ENCODE measurements around the gene OSBPL8.

OSBPL8 gene

GRCh38 chr12:76568888-76569551 lies 9.4 kb upstream of the OSBPL8 start:
- TF ChIP-seq GATA1 (IDR thresholded peaks at IDR 0.05; ENCODE audit: low read depth, low read length) (no peak), POLR2A (IDR thresholded peaks at IDR 0.05; ENCODE audit: low read length) (no peak)
- no peak for DNase-seq

DNA sequence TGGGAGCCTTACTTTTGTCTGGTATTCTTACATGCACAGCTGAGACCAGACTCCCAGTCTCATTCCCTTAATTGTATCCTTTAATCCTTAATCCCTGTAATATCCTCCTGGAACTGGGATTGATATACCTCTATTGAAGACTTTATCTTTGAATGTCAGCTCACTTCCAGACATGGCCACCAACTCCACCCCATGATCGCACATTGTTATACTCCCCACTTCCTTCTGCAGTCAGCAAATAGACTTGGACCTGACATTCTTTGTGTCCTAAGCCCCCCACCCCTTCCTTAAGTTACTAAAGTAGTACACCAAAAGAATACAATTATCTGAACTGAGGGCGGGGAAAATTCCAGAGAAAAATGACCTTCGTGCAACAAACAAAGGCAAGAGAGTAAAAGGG lies 8.6 kb upstream of the OSBPL8 start:
- DNase-seq = no peak

GRCh38 chr12:76563061-76563460 lies 3.5 kb upstream of the OSBPL8 start:
- no peak for DNase-seq
- no peak for TF ChIP-seq GATA1 (IDR thresholded peaks at IDR 0.05; ENCODE audit: low read depth, low read length)
- no peak for TF ChIP-seq POLR2A (IDR thresholded peaks at IDR 0.05; ENCODE audit: low read length)

More for the DNA sequence above, 8.6 kb upstream of the OSBPL8 start:
- TF ChIP-seq POLR2A (IDR thresholded peaks at IDR 0.05; ENCODE audit: low read length) (no peak), GATA1 (IDR thresholded peaks at IDR 0.05; ENCODE audit: low read depth, low read length) (no peak)

DNA sequence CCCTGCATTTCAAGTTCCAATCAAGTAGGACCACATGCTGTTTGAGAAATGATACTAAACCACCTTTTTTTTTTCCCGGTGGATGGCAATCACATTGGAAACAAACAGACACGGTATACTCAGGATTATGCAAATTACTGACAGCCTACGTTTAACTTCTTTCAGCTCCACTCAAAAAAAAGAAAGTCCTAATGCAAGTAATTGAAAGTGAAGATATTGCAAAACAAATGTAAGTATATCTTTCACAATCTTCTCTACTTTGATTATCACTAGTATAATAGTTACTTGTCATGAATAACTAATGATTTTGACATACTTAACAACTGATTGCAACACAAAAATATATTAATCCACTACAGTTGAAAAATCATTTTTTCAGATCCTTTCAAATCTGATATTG lies 2.6 kb upstream of the OSBPL8 start:
- TF ChIP-seq GATA1 (IDR thresholded peaks at IDR 0.05; ENCODE audit: low read depth, low read length) (no peak), POLR2A (IDR thresholded peaks at IDR 0.05; ENCODE audit: low read length) (no peak)
- DNase-seq = no peak

- TF ChIP-seq POLR2A (IDR thresholded peaks at IDR 0.05; ENCODE audit: low read length) (peak; percentile 37), GATA1 (IDR thresholded peaks at IDR 0.05; ENCODE audit: low read depth, low read length) (no peak)
- no peak for DNase-seq
Observed at GRCh38 chr12:76560086-76560491, 518 bp upstream of the OSBPL8 start.

- peak; percentile 82 to 85 for DNase-seq
- TF ChIP-seq POLR2A (IDR thresholded peaks at IDR 0.05; ENCODE audit: low read length) (no peak), GATA1 (IDR thresholded peaks at IDR 0.05; ENCODE audit: low read depth, low read length) (no peak)
Observed at GRCh38 chr12:76558684-76559399, 729 bp downstream of the OSBPL8 start.

- DNase-seq = peak in 1 of 2 experiments; percentile 9
Observed at GRCh38 chr12:76556368-76556767, 3.2 kb downstream of the OSBPL8 start.

GRCh38 chr12:76555797-76556196 lies 3.8 kb downstream of the OSBPL8 start:
- DNase-seq = peak; percentile 9 to 28
- TF ChIP-seq POLR2A (IDR thresholded peaks at IDR 0.05; ENCODE audit: low read length) (no peak), GATA1 (IDR thresholded peaks at IDR 0.05; ENCODE audit: low read depth, low read length) (no peak)

More at GRCh38 chr12:76556368-76556767, 3.2 kb downstream of the OSBPL8 start:
- TF ChIP-seq GATA1 (IDR thresholded peaks at IDR 0.05; ENCODE audit: low read depth, low read length) (no peak), POLR2A (IDR thresholded peaks at IDR 0.05; ENCODE audit: low read length) (no peak)

GRCh38 chr12:76555231-76555767 lies 4.3 kb downstream of the OSBPL8 start:
- TF ChIP-seq GATA1 (IDR thresholded peaks at IDR 0.05; ENCODE audit: low read depth, low read length) (no peak), POLR2A (IDR thresholded peaks at IDR 0.05; ENCODE audit: low read length) (no peak)
- no peak for DNase-seq

DNA sequence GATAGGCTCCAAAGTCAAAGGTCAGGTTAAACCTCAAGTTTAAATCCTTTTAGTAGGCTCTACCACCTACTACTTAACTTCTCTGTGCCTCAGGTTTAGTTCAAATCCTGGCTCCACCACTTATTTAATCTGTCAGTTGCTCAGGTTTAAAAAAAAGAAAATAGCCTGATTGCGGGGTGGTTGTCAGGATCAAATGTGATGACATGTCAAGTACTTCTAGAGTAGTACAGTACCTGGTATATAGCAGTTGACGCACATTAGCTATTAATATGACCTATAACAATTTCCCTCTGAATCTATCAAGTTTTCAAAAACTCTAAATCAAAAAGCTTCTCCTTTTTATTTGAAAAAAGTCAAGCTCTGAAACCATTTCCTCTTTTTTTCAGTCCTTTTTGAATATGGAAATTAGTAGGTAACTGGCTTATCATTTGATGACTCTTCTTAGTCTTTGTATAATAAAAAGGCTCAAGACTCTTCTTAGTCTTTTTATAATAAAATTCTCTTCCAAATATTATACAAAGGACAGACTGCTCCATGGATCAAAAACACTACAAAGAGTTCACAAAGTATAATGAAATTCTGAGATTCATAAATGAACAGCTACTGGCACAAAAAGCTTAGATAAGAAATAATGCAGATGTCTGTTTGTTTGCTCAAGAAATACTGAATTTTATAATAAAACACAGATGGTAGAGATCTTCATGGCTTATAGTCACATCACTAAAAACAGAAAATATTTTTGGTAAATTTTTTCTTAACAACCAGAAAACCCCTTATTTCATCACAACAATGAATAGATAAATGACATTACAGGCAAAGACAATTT lies 5.0 kb downstream of the OSBPL8 start:
- TF ChIP-seq GATA1 (IDR thresholded peaks at IDR 0.05; ENCODE audit: low read depth, low read length) = no peak
- no peak for DNase-seq

DNA sequence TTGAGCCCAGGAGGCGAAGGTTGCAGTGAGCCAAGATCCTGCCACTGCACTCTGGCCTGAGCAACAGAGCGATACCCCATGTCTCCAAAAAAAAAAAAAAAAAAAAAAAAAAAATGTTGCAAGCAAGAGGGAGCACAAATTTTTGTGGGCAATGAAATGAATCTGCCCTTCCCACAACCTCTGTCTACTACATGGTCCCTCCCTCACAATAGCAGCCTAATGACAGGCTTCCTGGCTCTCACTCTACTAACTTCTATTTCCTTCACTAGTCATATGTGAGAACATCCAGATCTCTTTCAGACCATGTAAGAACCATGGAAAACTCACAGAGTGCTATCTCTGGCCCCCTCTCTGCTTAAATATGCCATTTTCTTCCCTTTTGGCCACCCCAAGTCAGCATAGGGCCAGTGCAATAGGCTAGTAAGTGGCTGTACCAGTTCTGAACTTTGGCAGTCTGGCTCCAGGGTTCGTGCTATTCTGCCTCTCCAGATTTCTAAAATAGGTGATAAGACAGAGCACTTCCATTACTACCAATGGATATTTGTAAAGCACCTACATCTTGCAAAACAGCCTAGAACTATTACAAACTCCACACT lies 7.1 kb downstream of the OSBPL8 start:
- TF ChIP-seq GATA1 (IDR thresholded peaks at IDR 0.05; ENCODE audit: low read depth, low read length) = no peak
- no peak for TF ChIP-seq POLR2A (IDR thresholded peaks at IDR 0.05; ENCODE audit: low read length)
- no peak for DNase-seq

DNA sequence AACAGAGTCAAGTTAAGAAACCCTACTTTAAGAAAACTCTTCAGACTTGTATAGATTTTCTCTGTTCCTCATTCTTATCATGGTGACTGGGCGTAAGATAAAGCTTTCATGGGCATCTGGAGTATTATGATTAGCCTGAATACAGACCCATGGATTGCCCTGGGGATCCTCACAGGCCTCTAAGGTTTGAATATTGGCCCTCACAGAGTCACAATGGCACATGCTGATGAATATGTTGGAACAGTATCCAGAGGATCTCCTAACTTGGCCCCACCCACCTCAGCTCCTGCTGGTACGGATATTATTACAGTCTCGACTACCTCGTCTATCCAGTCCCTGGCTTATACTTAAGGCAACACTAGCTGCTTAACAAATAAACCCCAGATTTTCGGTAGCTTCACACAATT lies 8.1 kb downstream of the OSBPL8 start:
- no peak for TF ChIP-seq POLR2A (IDR thresholded peaks at IDR 0.05; ENCODE audit: low read length)
- TF ChIP-seq GATA1 (IDR thresholded peaks at IDR 0.05; ENCODE audit: low read depth, low read length) = peak; percentile 78
- peak; percentile 82 to 92 for DNase-seq

DNA sequence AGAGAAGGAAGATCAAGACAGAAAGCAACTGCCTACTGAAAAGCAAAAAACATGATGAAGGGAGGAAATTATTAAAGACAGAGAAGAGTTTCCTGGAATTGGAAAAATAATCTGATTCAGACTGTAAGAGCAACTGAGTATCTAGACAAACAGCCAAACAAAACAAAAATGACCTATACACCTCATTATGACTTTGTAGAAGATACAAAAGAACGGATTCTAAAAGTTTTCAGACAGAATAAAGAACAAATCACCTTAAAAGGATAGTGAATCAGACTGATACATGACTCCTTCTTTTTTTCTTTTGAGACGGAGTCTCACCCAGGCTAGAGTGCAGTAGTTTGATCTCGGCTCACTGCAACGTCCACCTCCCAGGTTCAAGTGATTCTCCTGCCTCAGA lies 10.4 kb downstream of the OSBPL8 start:
- TF ChIP-seq GATA1 (IDR thresholded peaks at IDR 0.05; ENCODE audit: low read depth, low read length) (no peak), POLR2A (IDR thresholded peaks at IDR 0.05; ENCODE audit: low read length) (no peak)
- no peak for DNase-seq
